Measurements from ENCODE around the gene FAM227A.
"Not testable (repeated sequence)": the region's sequence is repeated elsewhere in the genome, so short reads cannot be mapped to it uniquely, and the experiment has no call there.

FAM227A gene

DNA sequence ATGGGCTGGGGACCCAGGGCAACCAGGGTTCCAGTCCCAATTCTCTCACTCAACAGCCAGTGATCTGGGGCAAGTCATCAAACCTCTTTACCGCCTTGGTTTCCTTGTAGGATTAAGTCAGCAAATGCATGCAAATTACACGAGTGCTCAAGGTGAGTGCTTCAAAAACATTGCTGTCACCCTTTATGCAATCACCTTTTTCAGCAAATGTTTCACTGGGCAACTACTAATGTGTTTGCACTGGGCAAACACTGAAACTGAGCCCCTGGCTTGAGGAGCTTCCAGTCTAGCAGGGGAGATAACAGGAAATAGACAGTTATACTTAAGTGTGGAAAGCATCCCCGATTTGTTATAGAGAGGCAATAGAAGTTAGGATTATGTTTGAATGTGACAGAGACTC is 48.5 kb downstream of the FAM227A start:
- H3K4me3 ChIP-seq (replicated peaks; ENCODE audit: low read depth, low read length): no peak overlapping the region
- no peak for DNase-seq (ENCODE audit: extremely low read depth, insufficient read length)
- TF ChIP-seq CTCF (IDR thresholded peaks at IDR 0.05; ENCODE audit: insufficient read depth, low read length, poor library complexity, severe bottlenecking): no peak
- H3K36me3 ChIP-seq (ENCODE audit: control insufficient read depth, insufficient read depth, low read length): no peaks in the 10 kb centered on the region
- H3K27me3 ChIP-seq (replicated peaks; ENCODE audit: control insufficient read depth, insufficient read depth, low read length): no peaks in the 10 kb centered on the region

GRCh38 chr22:38602166-38602565 is 54.0 kb downstream of the FAM227A start:
- no peaks in the 10 kb centered on the region; the same call in 1 of the 2 replicates for H3K27me3 ChIP-seq (replicated peaks; ENCODE audit: control insufficient read depth, insufficient read depth, low read length)
- no peak for DNase-seq (ENCODE audit: extremely low read depth, insufficient read length)
- H3K4me3 ChIP-seq (replicated peaks; ENCODE audit: low read depth, low read length): no peak overlapping the region
- H3K36me3 ChIP-seq (ENCODE audit: control insufficient read depth, insufficient read depth, low read length): no peaks in the 10 kb centered on the region
- no peak for TF ChIP-seq CTCF (IDR thresholded peaks at IDR 0.05; ENCODE audit: insufficient read depth, low read length, poor library complexity, severe bottlenecking)

GRCh38 chr22:38601221-38601764 is 54.9 kb downstream of the FAM227A start:
- no peaks in the 10 kb centered on the region; the same call in 1 of the 2 replicates for H3K27me3 ChIP-seq (replicated peaks; ENCODE audit: control insufficient read depth, insufficient read depth, low read length)
- H3K36me3 ChIP-seq (ENCODE audit: control insufficient read depth, insufficient read depth, low read length): no peaks in the 10 kb centered on the region
- H3K4me3 ChIP-seq (replicated peaks; ENCODE audit: low read depth, low read length): no peak overlapping the region
- TF ChIP-seq CTCF (IDR thresholded peaks at IDR 0.05; ENCODE audit: insufficient read depth, low read length, poor library complexity, severe bottlenecking): no peak
- no peak for DNase-seq (ENCODE audit: extremely low read depth, insufficient read length)

DNA sequence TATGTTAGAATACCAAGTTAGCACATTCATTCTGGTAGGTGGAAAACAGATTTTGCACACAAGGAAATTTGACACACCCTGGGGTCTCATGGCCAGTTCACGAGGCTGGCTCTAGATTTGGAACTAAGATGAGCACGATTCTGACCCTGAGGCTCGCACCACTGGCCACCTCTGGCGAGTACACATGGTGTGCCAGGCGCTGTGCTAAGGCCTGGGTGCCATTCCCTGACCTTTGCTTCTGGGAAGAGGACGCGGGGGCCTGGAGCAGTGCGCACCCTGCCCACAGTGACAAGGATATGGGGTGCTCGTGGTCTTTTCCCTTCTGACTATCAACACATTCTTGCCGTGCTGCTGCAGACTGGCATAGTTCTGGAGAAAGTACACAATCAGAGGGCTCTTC is 56.7 kb downstream of the FAM227A start:
- Histone ChIP-seq H3K27me3 (replicated peaks; ENCODE audit: control insufficient read depth, insufficient read depth, low read length) (no peaks in the 10 kb centered on the region; the same call in 1 of the 2 replicates), H3K36me3 (ENCODE audit: control insufficient read depth, insufficient read depth, low read length) (no peaks in the 10 kb centered on the region), H3K4me3 (replicated peaks; ENCODE audit: low read depth, low read length) (no peak overlapping the region)
- no peak for TF ChIP-seq CTCF (IDR thresholded peaks at IDR 0.05; ENCODE audit: insufficient read depth, low read length, poor library complexity, severe bottlenecking)
- no peak for DNase-seq (ENCODE audit: extremely low read depth, insufficient read length)

GRCh38 chr22:38582923-38583322 is 73.3 kb downstream of the FAM227A start:
- not testable (repeated sequence) for DNase-seq (ENCODE audit: extremely low read depth, insufficient read length); H3K4me3 ChIP-seq (replicated peaks; ENCODE audit: low read depth, low read length); H3K27me3 ChIP-seq (replicated peaks; ENCODE audit: control insufficient read depth, insufficient read depth, low read length); H3K36me3 ChIP-seq (ENCODE audit: control insufficient read depth, insufficient read depth, low read length)

GRCh38 chr22:38578505-38578904 is 77.7 kb downstream of the FAM227A start:
- DNase-seq (ENCODE audit: extremely low read depth, insufficient read length): no peak
- no peak overlapping the region for H3K4me3 ChIP-seq (replicated peaks; ENCODE audit: low read depth, low read length)
- H3K27me3 ChIP-seq (replicated peaks; ENCODE audit: control insufficient read depth, insufficient read depth, low read length): no peaks in the 10 kb centered on the region
- no peaks in the 10 kb centered on the region for H3K36me3 ChIP-seq (ENCODE audit: control insufficient read depth, insufficient read depth, low read length)
- TF ChIP-seq CTCF (IDR thresholded peaks at IDR 0.05; ENCODE audit: insufficient read depth, low read length, poor library complexity, severe bottlenecking): no peak
